Hepatocyte (in vitro differentiated cells): ENCODE data around the gene SAMD4A.

Experiments
- EZH2 ChIP-seq: fragments of 200-600 bp; sonication (generic); IDR thresholded peaks from 2 replicates; pipeline ENCODE4 v1.6.1; 2016; ENCODE audit warnings: antibody characterized with exemption, mild to moderate bottlenecking, borderline replicate concordance
- TF ChIP-seq, protein P1 (sequence below): fragments of 200-600 bp; sonication (generic); IDR thresholded peaks from 2 replicates; pipeline ENCODE4 v1.5.1; 2016; ENCODE audit warnings: antibody characterized with exemption, mild to moderate bottlenecking; ENCODE audit not compliant: poor library complexity

DNA sequence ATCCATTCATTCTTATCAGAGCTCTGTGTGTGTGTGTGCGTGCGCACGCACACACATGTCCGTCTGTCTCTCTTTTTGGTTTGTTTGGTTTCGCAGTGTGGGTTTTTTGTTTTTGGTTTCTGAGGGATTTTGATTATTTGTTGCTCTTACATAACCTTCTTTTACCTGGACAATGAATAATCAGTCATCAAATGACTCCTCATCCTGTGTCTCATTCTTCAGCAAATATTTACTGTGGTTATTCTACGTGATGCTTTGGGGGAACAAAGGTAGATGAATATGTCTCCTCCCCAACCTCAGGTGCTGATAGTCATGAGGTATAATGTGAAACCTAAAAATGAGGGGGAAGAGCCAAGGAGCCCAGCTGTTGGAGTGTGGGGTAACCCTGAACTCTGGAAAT is 92.4 kb downstream of the SAMD4A start:
- no peak for TF ChIP-seq EZH2
- TF ChIP-seq, protein P1, sequence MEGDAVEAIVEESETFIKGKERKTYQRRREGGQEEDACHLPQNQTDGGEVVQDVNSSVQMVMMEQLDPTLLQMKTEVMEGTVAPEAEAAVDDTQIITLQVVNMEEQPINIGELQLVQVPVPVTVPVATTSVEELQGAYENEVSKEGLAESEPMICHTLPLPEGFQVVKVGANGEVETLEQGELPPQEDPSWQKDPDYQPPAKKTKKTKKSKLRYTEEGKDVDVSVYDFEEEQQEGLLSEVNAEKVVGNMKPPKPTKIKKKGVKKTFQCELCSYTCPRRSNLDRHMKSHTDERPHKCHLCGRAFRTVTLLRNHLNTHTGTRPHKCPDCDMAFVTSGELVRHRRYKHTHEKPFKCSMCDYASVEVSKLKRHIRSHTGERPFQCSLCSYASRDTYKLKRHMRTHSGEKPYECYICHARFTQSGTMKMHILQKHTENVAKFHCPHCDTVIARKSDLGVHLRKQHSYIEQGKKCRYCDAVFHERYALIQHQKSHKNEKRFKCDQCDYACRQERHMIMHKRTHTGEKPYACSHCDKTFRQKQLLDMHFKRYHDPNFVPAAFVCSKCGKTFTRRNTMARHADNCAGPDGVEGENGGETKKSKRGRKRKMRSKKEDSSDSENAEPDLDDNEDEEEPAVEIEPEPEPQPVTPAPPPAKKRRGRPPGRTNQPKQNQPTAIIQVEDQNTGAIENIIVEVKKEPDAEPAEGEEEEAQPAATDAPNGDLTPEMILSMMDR = no peak
